ENCODE data around the gene GLRX5. TPM values are rescaled to one million over a fixed set of nuclear protein-coding genes. Genes with fewer than 3 reads are reported as not detected.

The GLRX5 gene
- total and polyA plus RNA-seq, 7 donors = 30.5 to 97.1 (median 55.1) TPM

GRCh38 chr14:95495538-95496025, 39.3 kb upstream of the GLRX5 start:
- Histone ChIP-seq H3K4me3 (no peak overlapping the region), H3K36me3 (no peaks in the 10 kb centered on the region), H3K9me3 (no peaks in the 10 kb centered on the region), H3K27ac (peak overlapping the region; percentile 5 to 46 (median 37)), H3K27me3 (no peaks in the 10 kb centered on the region), H3K4me1 (peaks cover 0 to 44% (median 41%) of the 10 kb centered on the region in 4 donors)
- intact Hi-C loops (cut with DNase I) = no loop called here
- WGBS, 2 donors = 54 to 60% methylated on average over 8 of the region's 8 CpGs
- TF ChIP-seq CTCF (IDR thresholded peaks at IDR 0.05) (no peak), EP300 (IDR thresholded peaks at IDR 0.05) (no peak), POLR2AphosphoS5 (IDR thresholded peaks at IDR 0.05) (no peak), POLR2A (IDR thresholded peaks at IDR 0.05) (no peak)
- no peak for DNase-seq

GRCh38 chr14:95496111-95496681, 38.7 kb upstream of the GLRX5 start:
- intact Hi-C loops (cut with DNase I) = no loop called here

GRCh38 chr14:95496690-95497259, 38.1 kb upstream of the GLRX5 start:
- no peaks in the 10 kb centered on the region for H3K9me3 ChIP-seq
- no peak for DNase-seq
- peaks cover 0 to 44% (median 41%) of the 10 kb centered on the region in 4 donors for H3K4me1 ChIP-seq
- TF ChIP-seq EP300 (IDR thresholded peaks at IDR 0.05) (no peak), CTCF (IDR thresholded peaks at IDR 0.05) (no peak), POLR2AphosphoS5 (IDR thresholded peaks at IDR 0.05) (peak in 2 of 4 donors; percentile 7 to 19), POLR2A (IDR thresholded peaks at IDR 0.05) (no peak)
- no peaks in the 10 kb centered on the region for H3K27me3 ChIP-seq
- 7 to 43% methylated on average over 4 of the region's 4 CpGs for WGBS, 2 donors
- intact Hi-C loops (cut with DNase I) = no loop called here
- peak overlapping the region; percentile 5 to 46 (median 37) for H3K27ac ChIP-seq
- no peaks in the 10 kb centered on the region for H3K36me3 ChIP-seq
- H3K4me3 ChIP-seq = no peak overlapping the region

More at GRCh38 chr14:95496111-95496681, 38.7 kb upstream of the GLRX5 start:
- H3K9me3 ChIP-seq = no peaks in the 10 kb centered on the region
- no peaks in the 10 kb centered on the region for H3K36me3 ChIP-seq
- H3K27me3 ChIP-seq = no peaks in the 10 kb centered on the region
- H3K27ac ChIP-seq = peak overlapping the region; percentile 5 to 46 (median 37)
- no peak overlapping the region for H3K4me3 ChIP-seq
- DNase-seq = no peak
- H3K4me1 ChIP-seq = peaks cover 0 to 43% (median 39%) of the 10 kb centered on the region in 4 donors
- 47 to 67% methylated on average over 4 of the region's 4 CpGs for WGBS, 2 donors
- TF ChIP-seq POLR2A (IDR thresholded peaks at IDR 0.05) (no peak), EP300 (IDR thresholded peaks at IDR 0.05) (no peak), POLR2AphosphoS5 (IDR thresholded peaks at IDR 0.05) (no peak), CTCF (IDR thresholded peaks at IDR 0.05) (no peak)

GRCh38 chr14:95497561-95498011, 37.3 kb upstream of the GLRX5 start:
- H3K4me1 ChIP-seq = peaks cover 0 to 45% (median 41%) of the 10 kb centered on the region in 4 donors
- DNase-seq = no peak

GRCh38 chr14:95498622-95499353, 36.1 kb upstream of the GLRX5 start:
- Histone ChIP-seq H3K27ac (no peak overlapping the region), H3K27me3 (no peaks in the 10 kb centered on the region), H3K36me3 (no peaks in the 10 kb centered on the region), H3K4me1 (peaks cover 0 to 45% (median 41%) of the 10 kb centered on the region in 4 donors), H3K4me3 (no peak overlapping the region), H3K9me3 (no peaks in the 10 kb centered on the region)
- no peak for DNase-seq
- no peak for TF ChIP-seq EP300 (IDR thresholded peaks at IDR 0.05)
- no peak for TF ChIP-seq POLR2AphosphoS5 (IDR thresholded peaks at IDR 0.05)
- TF ChIP-seq CTCF (IDR thresholded peaks at IDR 0.05) = no peak
- TF ChIP-seq POLR2A (IDR thresholded peaks at IDR 0.05) = no peak
- intact Hi-C loops (cut with DNase I) = no loop called here
- WGBS, 2 donors = 47 to 72% methylated on average over 9 of the region's 9 CpGs

More at GRCh38 chr14:95497561-95498011, 37.3 kb upstream of the GLRX5 start:
- Histone ChIP-seq H3K27ac (peak overlapping the region in 2 of 4 donors; percentile 31 to 46), H3K27me3 (no peaks in the 10 kb centered on the region), H3K9me3 (no peaks in the 10 kb centered on the region), H3K36me3 (no peaks in the 10 kb centered on the region), H3K4me3 (no peak overlapping the region)
- TF ChIP-seq POLR2AphosphoS5 (IDR thresholded peaks at IDR 0.05) (peak; percentile 17 to 80 (median 44)), POLR2A (IDR thresholded peaks at IDR 0.05) (no peak)
- WGBS, 2 donors = 76 to 85% methylated on average over 9 of the region's 9 CpGs
- intact Hi-C loops (cut with DNase I) = no loop called here
